OCI-LY7 (cell line): ENCODE results near the gene BZW1.

Experiments used
- EZH2phosphoT487 ChIP-seq: fragments of 200-600 bp; sonication (generic); IDR thresholded peaks from 2 replicates; pipeline ENCODE4 v1.6.1; 2018; ENCODE audit warnings: low read depth, borderline replicate concordance, mild to moderate bottlenecking, mixed run types, antibody characterized with exemption, low read length, moderate library complexity, mixed read lengths
- TF ChIP-seq, protein P1 (sequence below): fragments of 200-600 bp; sonication (generic); conservative IDR thresholded peaks from 2 replicates; pipeline ENCODE4 v1.5.1; 2014; ENCODE audit warnings: mild to moderate bottlenecking, antibody characterized with exemption, low read length, moderate library complexity, mixed read lengths

DNA sequence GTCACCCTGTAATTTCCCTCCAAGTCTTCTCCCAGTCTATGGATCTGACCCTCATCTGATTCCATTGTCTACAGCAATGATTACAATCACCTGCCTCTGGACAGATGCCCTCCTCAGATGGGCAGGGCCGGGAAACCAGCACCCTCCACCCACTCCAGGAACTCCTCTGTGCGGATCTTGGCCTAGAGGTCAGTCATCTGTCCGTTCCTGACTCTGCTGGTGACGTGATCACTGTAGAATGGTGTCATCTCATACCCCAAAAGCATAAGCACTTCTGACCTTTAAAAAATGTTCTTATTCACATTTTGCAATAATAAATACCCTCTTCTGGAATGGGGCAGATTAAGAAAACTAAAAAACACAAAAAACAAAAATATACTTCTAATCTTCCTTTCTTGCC lies 29.5 kb upstream of the BZW1 start:
- TF ChIP-seq, protein P1, sequence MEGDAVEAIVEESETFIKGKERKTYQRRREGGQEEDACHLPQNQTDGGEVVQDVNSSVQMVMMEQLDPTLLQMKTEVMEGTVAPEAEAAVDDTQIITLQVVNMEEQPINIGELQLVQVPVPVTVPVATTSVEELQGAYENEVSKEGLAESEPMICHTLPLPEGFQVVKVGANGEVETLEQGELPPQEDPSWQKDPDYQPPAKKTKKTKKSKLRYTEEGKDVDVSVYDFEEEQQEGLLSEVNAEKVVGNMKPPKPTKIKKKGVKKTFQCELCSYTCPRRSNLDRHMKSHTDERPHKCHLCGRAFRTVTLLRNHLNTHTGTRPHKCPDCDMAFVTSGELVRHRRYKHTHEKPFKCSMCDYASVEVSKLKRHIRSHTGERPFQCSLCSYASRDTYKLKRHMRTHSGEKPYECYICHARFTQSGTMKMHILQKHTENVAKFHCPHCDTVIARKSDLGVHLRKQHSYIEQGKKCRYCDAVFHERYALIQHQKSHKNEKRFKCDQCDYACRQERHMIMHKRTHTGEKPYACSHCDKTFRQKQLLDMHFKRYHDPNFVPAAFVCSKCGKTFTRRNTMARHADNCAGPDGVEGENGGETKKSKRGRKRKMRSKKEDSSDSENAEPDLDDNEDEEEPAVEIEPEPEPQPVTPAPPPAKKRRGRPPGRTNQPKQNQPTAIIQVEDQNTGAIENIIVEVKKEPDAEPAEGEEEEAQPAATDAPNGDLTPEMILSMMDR = no peak
- no peak for TF ChIP-seq EZH2phosphoT487
